Calu3 (cell line): ENCODE results near the gene HOXD9. TPM values are rescaled to one million over a fixed set of nuclear protein-coding genes. Genes with fewer than 3 reads are reported as not detected.

Experiments used
- BruUV-seq: library from RNA; stranded (reverse); fragments of 400-500 nt; replicated peaks from 2 replicates; lab custom pipeline; 2021; lab: Mats Ljungman, UMichigan
- CTCF ChIA-PET: fragments of 300-600 bp; sonication (Branson Sonifier 250); formaldehyde crosslinking; loops from one replicate; lab custom pipeline; 2022; ENCODE audit warnings: antibody characterized with exemption; lab: Charles Lee
- DNase-seq: peaks from one replicate; pipeline ENCODE4 v3.0.0; 2022
- H3K27ac Mint-ChIP-seq: one replicate; pipeline ENCODE4 v1.8.0; 2022; ENCODE audit warnings: mixed read lengths; ENCODE audit not compliant: unreplicated experiment
- H3K27me3 Mint-ChIP-seq: one replicate; pipeline ENCODE4 v1.8.0; 2022; ENCODE audit warnings: mixed read lengths; ENCODE audit not compliant: unreplicated experiment
- H3K36me3 Mint-ChIP-seq: one replicate; pipeline ENCODE4 v1.8.0; 2022; ENCODE audit warnings: mild to moderate bottlenecking, moderate library complexity, mixed read lengths; ENCODE audit not compliant: insufficient read depth, unreplicated experiment
- H3K4me1 Mint-ChIP-seq: one replicate; pipeline ENCODE4 v1.8.0; 2022; ENCODE audit warnings: mild to moderate bottlenecking, low read depth, mixed read lengths; ENCODE audit not compliant: unreplicated experiment
- H3K4me3 Mint-ChIP-seq: one replicate; pipeline ENCODE4 v1.8.0; 2022; ENCODE audit warnings: mild to moderate bottlenecking, low read depth, moderate library complexity, mixed read lengths; ENCODE audit not compliant: unreplicated experiment
- H3K9me3 Mint-ChIP-seq: one replicate; pipeline ENCODE4 v1.8.0; 2022; ENCODE audit warnings: low read depth, mixed read lengths; ENCODE audit not compliant: unreplicated experiment
- CTCF ChIP-seq: fragments of 200-600 bp; IDR thresholded peaks from one replicate; pipeline ENCODE4 v1.8.0; 2022; ENCODE audit warnings: antibody characterized with exemption; ENCODE audit not compliant: unreplicated experiment
- intact Hi-C: fragments of 100-400 bp; cut with micrococcal nuclease; formaldehyde crosslinking; loops from one replicate; pipeline ENCODE4 v1.10.0; 2022; ENCODE audit not compliant: unreplicated experiment
- total RNA-seq: library from RNA; stranded (reverse); gene quantifications from 2 replicates; pipeline ENCODE4 v1.2.3, GENCODE V29; 2022

The HOXD9 gene
- total RNA-seq, 1 experiment from 2014 or later, result not detected

- peaks cover 2% of the 10 kb centered on the region for H3K9me3 Mint-ChIP-seq
- intact Hi-C loops, result no loop called here
- peaks cover 12% of the 10 kb centered on the region for H3K27me3 Mint-ChIP-seq
- no peak for TF ChIP-seq CTCF
- no peak overlapping the region for H3K4me3 Mint-ChIP-seq
- no TSS peak for BruUV-seq
- H3K4me1 Mint-ChIP-seq, result no peaks in the 10 kb centered on the region
- no peak overlapping the region for H3K27ac Mint-ChIP-seq
- DNase-seq, result no peak
- no peaks in the 10 kb centered on the region for H3K36me3 Mint-ChIP-seq
- CTCF ChIA-PET, result interaction anchor here (0.6 to 1.4 kb wide), 2 partner anchors 22 to 489 kb away, joined by 4 to 7 read pairs; no protein-coding TSS in a partner anchor
Observed at GRCh38 chr2:176162911-176163671, 40.6 kb downstream of the HOXD9 start.

GRCh38 chr2:176163672-176164056 lies 41.1 kb downstream of the HOXD9 start:
- CTCF ChIA-PET, result no interaction called here
- Mint-ChIP-seq H3K27ac (no peak overlapping the region), H3K27me3 (peaks cover 12% of the 10 kb centered on the region), H3K9me3 (peaks cover 2% of the 10 kb centered on the region), H3K36me3 (no peaks in the 10 kb centered on the region), H3K4me3 (no peak overlapping the region), H3K4me1 (no peaks in the 10 kb centered on the region)
- no TSS peak for BruUV-seq
- no peak for TF ChIP-seq CTCF
- no peak for DNase-seq
- intact Hi-C loops, result no loop called here

GRCh38 chr2:176164201-176164600 lies 41.7 kb downstream of the HOXD9 start:
- CTCF ChIA-PET, result no interaction called here
- H3K4me3 Mint-ChIP-seq, result no peak overlapping the region
- H3K9me3 Mint-ChIP-seq, result peaks cover 2% of the 10 kb centered on the region
- BruUV-seq, result no TSS peak
- intact Hi-C loops, result no loop called here
- no peaks in the 10 kb centered on the region for H3K4me1 Mint-ChIP-seq
- H3K27ac Mint-ChIP-seq, result no peak overlapping the region
- no peak for TF ChIP-seq CTCF
- no peak for DNase-seq
- no peaks in the 10 kb centered on the region for H3K36me3 Mint-ChIP-seq
- H3K27me3 Mint-ChIP-seq, result peaks cover 12% of the 10 kb centered on the region

- Mint-ChIP-seq H3K4me1 (no peaks in the 10 kb centered on the region), H3K27me3 (peaks cover 12% of the 10 kb centered on the region), H3K9me3 (peaks cover 2% of the 10 kb centered on the region), H3K36me3 (no peaks in the 10 kb centered on the region), H3K4me3 (no peak overlapping the region), H3K27ac (no peak overlapping the region)
- no TSS peak for BruUV-seq
- CTCF ChIA-PET, result no interaction called here
- intact Hi-C loops, result no loop called here
- TF ChIP-seq CTCF, result no peak
- no peak for DNase-seq
Observed at GRCh38 chr2:176164611-176165369, 42.3 kb downstream of the HOXD9 start.
